ENCODE measurements around the gene SNRNP200. TPM values are rescaled to one million over a fixed set of nuclear protein-coding genes. Genes with fewer than 3 reads are reported as not detected.
A peak's percentile ranks its signal among the peaks of the same experiment; 100 is the strongest.
"Not testable (repeated sequence)": the region's sequence is repeated elsewhere in the genome, so short reads cannot be mapped to it uniquely, and the experiment has no call there.

SNRNP200 gene
- total RNA-seq, 2 donors from 2014 or later: 90.4 to 127 TPM

DNA sequence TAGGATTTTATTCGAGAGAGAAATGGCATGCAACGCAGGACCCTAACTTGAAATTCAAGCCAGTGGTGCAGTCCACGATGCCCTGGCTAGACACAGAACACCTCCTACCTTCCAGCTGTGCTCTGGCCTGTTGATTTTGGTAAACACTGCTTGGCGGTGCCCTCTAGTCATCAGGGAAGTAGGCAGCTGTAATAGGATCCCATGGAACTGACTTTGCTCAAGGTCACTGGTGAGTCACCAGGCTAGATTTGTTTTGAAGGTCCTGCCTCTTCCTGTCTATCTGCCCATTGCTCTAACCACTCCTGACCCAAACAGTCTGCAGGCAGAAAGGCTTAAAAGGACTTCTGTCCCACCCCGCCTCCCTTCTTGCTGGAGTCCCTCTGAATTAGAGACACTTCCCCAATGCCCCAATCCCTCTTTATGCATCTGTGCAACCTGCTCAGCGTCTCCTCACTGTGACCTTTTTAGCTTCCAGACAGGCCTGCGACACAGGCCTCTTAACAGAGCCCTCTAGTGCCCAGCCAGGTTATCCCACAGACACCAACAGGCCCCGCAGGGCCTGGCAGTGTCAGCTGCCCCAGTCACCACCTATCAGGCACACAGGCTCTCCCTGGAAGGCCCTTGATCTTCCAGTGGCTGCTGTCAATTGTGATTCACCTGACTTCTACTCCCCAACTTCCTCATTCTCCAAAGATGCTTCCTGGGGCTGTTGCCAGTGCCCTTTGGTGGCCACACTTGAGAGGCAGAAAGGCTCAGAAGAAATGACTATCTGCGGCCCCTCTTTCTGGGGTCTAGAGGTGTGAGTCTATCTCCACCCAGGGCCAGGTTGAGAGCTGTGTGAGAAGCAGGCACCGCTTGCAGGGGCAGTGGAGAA lies 44.7 kb downstream of the SNRNP200 start:
- H3K27ac ChIP-seq: peak overlapping the region; percentile 82
- peak overlapping the region; percentile 54 to 76 for H3K9ac ChIP-seq (ENCODE audit: low read depth in 2 of 2, low read length in 2 of 2)
- H3K9me3 ChIP-seq: no peaks in the 10 kb centered on the region
- intact Hi-C loops (cut with DNase I): loop anchor here (5.0 to 10.0 kb wide), 2 partner anchors 113 to 246 kb away; partner anchors contain the start of gene DUSP2
- H3K4me3 ChIP-seq: no peak overlapping the region
- H3K36me3 ChIP-seq: peaks cover 1% of the 10 kb centered on the region
- H3K27me3 ChIP-seq: no peaks in the 10 kb centered on the region
- TF ChIP-seq, protein P1, sequence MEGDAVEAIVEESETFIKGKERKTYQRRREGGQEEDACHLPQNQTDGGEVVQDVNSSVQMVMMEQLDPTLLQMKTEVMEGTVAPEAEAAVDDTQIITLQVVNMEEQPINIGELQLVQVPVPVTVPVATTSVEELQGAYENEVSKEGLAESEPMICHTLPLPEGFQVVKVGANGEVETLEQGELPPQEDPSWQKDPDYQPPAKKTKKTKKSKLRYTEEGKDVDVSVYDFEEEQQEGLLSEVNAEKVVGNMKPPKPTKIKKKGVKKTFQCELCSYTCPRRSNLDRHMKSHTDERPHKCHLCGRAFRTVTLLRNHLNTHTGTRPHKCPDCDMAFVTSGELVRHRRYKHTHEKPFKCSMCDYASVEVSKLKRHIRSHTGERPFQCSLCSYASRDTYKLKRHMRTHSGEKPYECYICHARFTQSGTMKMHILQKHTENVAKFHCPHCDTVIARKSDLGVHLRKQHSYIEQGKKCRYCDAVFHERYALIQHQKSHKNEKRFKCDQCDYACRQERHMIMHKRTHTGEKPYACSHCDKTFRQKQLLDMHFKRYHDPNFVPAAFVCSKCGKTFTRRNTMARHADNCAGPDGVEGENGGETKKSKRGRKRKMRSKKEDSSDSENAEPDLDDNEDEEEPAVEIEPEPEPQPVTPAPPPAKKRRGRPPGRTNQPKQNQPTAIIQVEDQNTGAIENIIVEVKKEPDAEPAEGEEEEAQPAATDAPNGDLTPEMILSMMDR (IDR thresholded peaks at IDR 0.05): peak; percentile 29
- peak; percentile 85 for DNase-seq
- H3K4me1 ChIP-seq: peaks cover 52% of the 10 kb centered on the region

GRCh38 chr2:96259497-96259921 lies 45.8 kb downstream of the SNRNP200 start:
- intact Hi-C loops (cut with DNase I): loop anchor here (5.0 kb wide), 1 partner anchor 57 kb away; no protein-coding TSS in a partner anchor
- Histone ChIP-seq H3K4me1 (peaks cover 50% of the 10 kb centered on the region), H3K9me3 (no peaks in the 10 kb centered on the region), H3K27me3 (no peaks in the 10 kb centered on the region), H3K36me3 (peaks cover 4% of the 10 kb centered on the region), H3K4me3 (no peak overlapping the region), H3K9ac (ENCODE audit: low read depth in 2 of 2, low read length in 2 of 2) (peak overlapping the region; percentile 54 to 76), H3K27ac (peak overlapping the region; percentile 82)
- TF ChIP-seq, protein P1 (IDR thresholded peaks at IDR 0.05): no peak
- peak; percentile 78 for DNase-seq

DNA sequence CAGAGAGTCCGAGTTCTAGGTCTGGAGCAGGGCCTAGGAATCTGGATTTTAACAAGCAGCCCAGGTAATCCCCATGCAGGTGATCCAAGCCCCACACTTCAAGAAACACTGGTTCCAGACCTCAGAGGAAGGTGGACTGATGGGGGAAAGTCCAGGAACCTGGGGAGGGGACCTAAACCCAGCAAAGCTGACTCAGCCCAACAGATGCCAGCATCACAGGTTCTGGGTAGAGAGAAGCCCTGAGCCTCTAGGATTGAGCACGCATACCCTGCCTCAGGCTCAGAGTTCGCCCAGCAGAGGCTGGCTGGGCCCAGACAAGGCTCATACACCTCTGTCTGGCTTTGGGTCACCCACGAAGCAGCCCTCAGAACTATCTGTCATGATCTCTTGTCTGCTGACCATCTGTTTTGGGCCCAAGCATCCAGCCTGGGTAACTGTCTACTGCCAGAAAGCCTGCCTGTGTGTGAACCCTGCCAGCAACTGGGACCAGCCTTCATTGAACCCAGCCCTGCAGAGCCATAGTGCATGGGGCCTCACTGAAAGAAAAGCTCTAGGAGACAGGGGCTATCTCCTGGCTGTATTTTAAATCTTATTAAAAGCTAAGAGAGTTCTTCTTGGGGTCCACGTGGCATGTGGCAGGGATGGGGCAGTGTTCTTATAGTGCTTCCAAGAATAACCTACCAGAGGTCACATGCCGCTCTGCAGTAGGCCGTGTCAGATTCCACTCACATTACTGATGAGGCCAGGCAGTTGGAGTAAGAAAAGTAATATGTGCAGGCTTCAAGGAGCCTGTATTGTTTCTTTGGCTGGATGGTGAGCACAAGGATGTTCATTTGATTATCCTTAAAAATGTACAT lies 47.0 kb downstream of the SNRNP200 start:
- H3K36me3 ChIP-seq: peaks cover 15% of the 10 kb centered on the region
- no peaks in the 10 kb centered on the region for H3K27me3 ChIP-seq
- no peaks in the 10 kb centered on the region for H3K9me3 ChIP-seq
- peak overlapping the region; percentile 39 for H3K27ac ChIP-seq
- H3K9ac ChIP-seq (ENCODE audit: low read depth in 2 of 2, low read length in 2 of 2): peak overlapping the region in 1 of 2 donors; percentile 28
- peaks cover 42% of the 10 kb centered on the region for H3K4me1 ChIP-seq
- intact Hi-C loops (cut with DNase I): loop anchor here (5.0 kb wide), 1 partner anchor 56 kb away; no protein-coding TSS in a partner anchor
- TF ChIP-seq, protein P1 (IDR thresholded peaks at IDR 0.05): no peak
- H3K4me3 ChIP-seq: no peak overlapping the region
- no peak for DNase-seq

- H3K9me3 ChIP-seq; H3K4me3 ChIP-seq; H3K9ac ChIP-seq (ENCODE audit: low read depth in 2 of 2, low read length in 2 of 2); DNase-seq; H3K27me3 ChIP-seq: not testable (repeated sequence)
- H3K4me1 ChIP-seq: peaks cover 40% of the 10 kb centered on the region
- intact Hi-C loops (cut with DNase I): loop anchor here (5.0 kb wide), 1 partner anchor 55 kb away; no protein-coding TSS in a partner anchor
- peak overlapping the region; percentile 39 for H3K27ac ChIP-seq
- peaks cover 21% of the 10 kb centered on the region for H3K36me3 ChIP-seq
Measured at GRCh38 chr2:96257744-96258143, 47.6 kb downstream of the SNRNP200 start.

DNA sequence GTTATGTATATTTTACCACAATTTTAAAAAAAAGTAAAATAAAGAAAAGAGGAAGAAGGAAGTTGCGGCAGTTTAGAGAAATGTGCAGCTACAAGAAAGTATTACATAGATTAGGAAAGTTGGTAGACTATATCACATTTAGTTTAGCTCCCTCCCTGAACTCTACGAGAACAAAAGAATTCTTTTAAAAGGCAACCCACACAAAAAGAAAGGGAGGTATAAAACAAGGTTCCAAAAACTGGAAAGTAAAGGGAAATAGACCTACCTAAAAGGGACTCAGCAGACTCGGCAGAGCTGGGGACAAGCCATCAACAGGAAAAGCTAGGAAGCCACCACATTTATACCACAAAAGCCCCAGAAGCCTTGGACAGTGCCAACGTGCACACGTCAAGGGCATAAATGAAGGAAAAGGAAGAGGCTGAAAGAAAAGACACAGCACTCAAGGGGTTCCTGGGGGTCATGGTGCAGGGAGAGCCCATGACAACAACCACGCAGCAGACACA lies 48.7 kb downstream of the SNRNP200 start:
- TF ChIP-seq, protein P1 (IDR thresholded peaks at IDR 0.05): no peak
- Histone ChIP-seq H3K4me3 (no peak overlapping the region), H3K9ac (ENCODE audit: low read depth in 2 of 2, low read length in 2 of 2) (no peak overlapping the region), H3K27ac (peak overlapping the region; percentile 27), H3K36me3 (peaks cover 22% of the 10 kb centered on the region), H3K4me1 (peaks cover 29% of the 10 kb centered on the region), H3K27me3 (no peaks in the 10 kb centered on the region), H3K9me3 (no peaks in the 10 kb centered on the region)
- intact Hi-C loops (cut with DNase I): loop anchor here (5.0 kb wide), 1 partner anchor 54 kb away; no protein-coding TSS in a partner anchor
- DNase-seq: no peak

Measured in colonic mucosa (tissue), 4 donors.